GM21717 (cell line): ENCODE data around the gene ADARB2.
"Not testable (repeated sequence)": the region's sequence is repeated elsewhere in the genome, so short reads cannot be mapped to it uniquely, and the experiment has no call there.

Experiments
- ATAC-seq: cut with Tn5 transposase; IDR thresholded peaks from one replicate; pipeline ENCODE4 v1.9.1; 2021; ENCODE audit warnings: mild to moderate bottlenecking, moderate library complexity; ENCODE audit not compliant: unreplicated experiment

Gene ADARB2

GRCh38 chr10:1552406-1552805, 184.9 kb downstream of the ADARB2 start:
- no peak for ATAC-seq

GRCh38 chr10:1551636-1552338, 185.5 kb downstream of the ADARB2 start:
- ATAC-seq, result no peak

GRCh38 chr10:1550616-1551015, 186.7 kb downstream of the ADARB2 start:
- no peak for ATAC-seq

- no peak for ATAC-seq
These were observed 187.1 kb downstream of the ADARB2 start for GRCh38 chr10:1550291-1550595.

GRCh38 chr10:1549591-1550290, 187.6 kb downstream of the ADARB2 start:
- ATAC-seq, result no peak

- ATAC-seq, result no peak
These were observed 188.7 kb downstream of the ADARB2 start for GRCh38 chr10:1548596-1548995.

GRCh38 chr10:1548146-1548545, 189.2 kb downstream of the ADARB2 start:
- ATAC-seq, result no peak

- ATAC-seq, result no peak
These were observed 190.8 kb downstream of the ADARB2 start for GRCh38 chr10:1546431-1547110.

- ATAC-seq, result no peak
These were observed 191.8 kb downstream of the ADARB2 start for GRCh38 chr10:1545524-1545923.

- ATAC-seq, result no peak
These were observed 192.4 kb downstream of the ADARB2 start for GRCh38 chr10:1544929-1545328.

GRCh38 chr10:1544209-1544673, 193.1 kb downstream of the ADARB2 start:
- ATAC-seq, result no peak

GRCh38 chr10:1543596-1543995, 193.7 kb downstream of the ADARB2 start:
- ATAC-seq, result no peak

- no peak for ATAC-seq
These were observed 194.4 kb downstream of the ADARB2 start for GRCh38 chr10:1542941-1543340.

GRCh38 chr10:1540144-1540543, 197.2 kb downstream of the ADARB2 start:
- no peak for ATAC-seq

- no peak for ATAC-seq
These were observed 198.1 kb downstream of the ADARB2 start for GRCh38 chr10:1539216-1539615.

GRCh38 chr10:1538531-1539061, 198.7 kb downstream of the ADARB2 start:
- no peak for ATAC-seq

- ATAC-seq, result no peak
These were observed 199.2 kb downstream of the ADARB2 start for GRCh38 chr10:1538121-1538520.

GRCh38 chr10:1537449-1537848, 199.9 kb downstream of the ADARB2 start:
- not testable (repeated sequence) for ATAC-seq

- ATAC-seq, result no peak
These were observed 201.0 kb downstream of the ADARB2 start for GRCh38 chr10:1536341-1536740.

- ATAC-seq, result no peak
These were observed 201.9 kb downstream of the ADARB2 start for GRCh38 chr10:1535301-1535965.

GRCh38 chr10:1534820-1535219, 202.5 kb downstream of the ADARB2 start:
- no peak for ATAC-seq
